Measurements from ENCODE around the gene KCNQ2. TPM values are rescaled to one million over a fixed set of nuclear protein-coding genes. Genes with fewer than 3 reads are reported as not detected.

The KCNQ2 gene
- total RNA-seq, 2 donors from 2014 or later: 0.19 to 0.27 TPM

GRCh38 chr20:63422653-63423052 is 49.8 kb downstream of the KCNQ2 start:
- Histone ChIP-seq H3K4me1 (no peaks in the 10 kb centered on the region), H3K9me3 (no peaks in the 10 kb centered on the region), H3K27ac (no peak overlapping the region), H3K27me3 (no peaks in the 10 kb centered on the region), H3K36me3 (no peaks in the 10 kb centered on the region), H3K4me3 (no peak overlapping the region), H3K9ac (ENCODE audit: low read depth in 2 of 2, low read length in 2 of 2) (no peak overlapping the region)
- DNase-seq: no peak
- TF ChIP-seq CTCF (IDR thresholded peaks at IDR 0.05): no peak
- intact Hi-C loops (cut with DNase I): no loop called here

- intact Hi-C loops (cut with DNase I): no loop called here
- no peak for DNase-seq
- Histone ChIP-seq H3K27ac (no peak overlapping the region), H3K9me3 (no peaks in the 10 kb centered on the region), H3K27me3 (no peaks in the 10 kb centered on the region), H3K4me3 (no peak overlapping the region), H3K36me3 (no peaks in the 10 kb centered on the region), H3K9ac (ENCODE audit: low read depth in 2 of 2, low read length in 2 of 2) (no peak overlapping the region), H3K4me1 (no peaks in the 10 kb centered on the region)
- no peak for TF ChIP-seq CTCF (IDR thresholded peaks at IDR 0.05)
Observed at GRCh38 chr20:63421913-63422312, 50.5 kb downstream of the KCNQ2 start.

- no peaks in the 10 kb centered on the region for H3K27me3 ChIP-seq
- TF ChIP-seq CTCF (IDR thresholded peaks at IDR 0.05): no peak
- no peak for DNase-seq
Observed at GRCh38 chr20:63421094-63421692, 51.3 kb downstream of the KCNQ2 start.

GRCh38 chr20:63420359-63421093 is 51.9 kb downstream of the KCNQ2 start:
- no peaks in the 10 kb centered on the region for H3K27me3 ChIP-seq
- no peak overlapping the region for H3K27ac ChIP-seq
- no peak overlapping the region for H3K9ac ChIP-seq (ENCODE audit: low read depth in 2 of 2, low read length in 2 of 2)
- no peak for TF ChIP-seq CTCF (IDR thresholded peaks at IDR 0.05)
- H3K36me3 ChIP-seq: no peaks in the 10 kb centered on the region
- DNase-seq: no peak
- intact Hi-C loops (cut with DNase I): no loop called here
- no peaks in the 10 kb centered on the region for H3K9me3 ChIP-seq
- no peak overlapping the region for H3K4me3 ChIP-seq
- no peaks in the 10 kb centered on the region for H3K4me1 ChIP-seq

More at GRCh38 chr20:63421094-63421692, 51.3 kb downstream of the KCNQ2 start:
- intact Hi-C loops (cut with DNase I): no loop called here
- H3K36me3 ChIP-seq: no peaks in the 10 kb centered on the region
- no peak overlapping the region for H3K9ac ChIP-seq (ENCODE audit: low read depth in 2 of 2, low read length in 2 of 2)
- no peak overlapping the region for H3K4me3 ChIP-seq
- no peaks in the 10 kb centered on the region for H3K4me1 ChIP-seq
- no peak overlapping the region for H3K27ac ChIP-seq
- no peaks in the 10 kb centered on the region for H3K9me3 ChIP-seq

GRCh38 chr20:63419299-63419698 is 53.2 kb downstream of the KCNQ2 start:
- TF ChIP-seq CTCF (IDR thresholded peaks at IDR 0.05): no peak
- no peak overlapping the region for H3K4me3 ChIP-seq
- H3K4me1 ChIP-seq: no peaks in the 10 kb centered on the region
- no peak overlapping the region for H3K27ac ChIP-seq
- no peak overlapping the region for H3K9ac ChIP-seq (ENCODE audit: low read depth in 2 of 2, low read length in 2 of 2)
- no peaks in the 10 kb centered on the region for H3K9me3 ChIP-seq
- intact Hi-C loops (cut with DNase I): no loop called here
- H3K36me3 ChIP-seq: no peaks in the 10 kb centered on the region
- DNase-seq: no peak
- no peaks in the 10 kb centered on the region for H3K27me3 ChIP-seq
